Amniotic stem cell (primary cell): ENCODE results near the gene RBM19.

Experiments used
- DNase-seq: peaks from one replicate; lab custom pipeline; 2025; lab: John Stamatoyannopoulos, UW

RBM19 gene

DNA sequence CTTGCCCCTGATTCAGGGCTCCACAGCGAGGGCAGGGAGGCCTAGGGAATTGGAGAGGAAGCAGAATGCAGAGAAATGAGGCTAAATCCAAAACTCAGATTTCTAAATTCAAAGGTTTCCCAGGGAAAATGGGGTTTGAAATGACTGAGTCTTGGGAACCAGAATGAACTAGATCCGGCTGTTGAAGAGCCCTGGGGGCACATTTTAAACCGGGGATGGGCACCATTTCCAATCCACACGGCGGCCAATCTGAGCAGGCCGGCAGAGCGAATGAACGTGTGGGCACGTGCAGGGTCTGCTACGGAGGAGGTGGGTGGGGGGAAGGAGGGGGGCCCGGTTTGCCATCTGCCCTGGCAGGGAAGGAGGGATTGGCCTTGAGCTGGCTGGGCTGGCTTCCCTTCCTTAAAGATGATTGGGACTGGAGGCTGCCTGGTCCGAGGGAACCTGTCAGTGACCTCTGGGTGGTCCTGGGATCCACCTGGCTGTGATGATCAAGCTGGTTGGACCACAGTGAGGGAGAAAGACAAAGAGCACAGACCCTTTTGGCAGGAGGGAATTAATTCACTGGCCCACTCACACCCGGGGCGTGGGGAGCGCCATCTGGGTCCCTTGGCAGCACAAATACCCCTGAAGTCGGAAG is 161.0 kb downstream of the RBM19 start:
- no peak for DNase-seq

DNA sequence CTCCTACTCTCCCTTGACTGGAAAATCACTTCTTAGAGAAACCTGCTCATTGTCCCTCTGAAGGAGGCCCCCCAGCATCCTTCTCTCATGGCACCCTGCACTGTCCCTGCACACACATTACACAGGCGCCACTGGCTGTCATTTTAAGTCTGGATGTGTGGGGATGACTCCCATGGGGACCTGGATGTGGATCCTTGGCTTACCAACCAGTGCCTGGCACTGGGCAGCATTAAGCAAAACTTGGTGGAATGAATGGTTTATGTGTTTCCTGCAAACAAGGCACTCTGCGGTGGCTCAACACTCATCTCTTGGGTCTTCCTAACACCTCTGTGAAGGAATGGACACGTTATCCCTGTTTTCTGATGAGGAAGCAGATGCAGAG is 162.4 kb downstream of the RBM19 start:
- no peak for DNase-seq

DNA sequence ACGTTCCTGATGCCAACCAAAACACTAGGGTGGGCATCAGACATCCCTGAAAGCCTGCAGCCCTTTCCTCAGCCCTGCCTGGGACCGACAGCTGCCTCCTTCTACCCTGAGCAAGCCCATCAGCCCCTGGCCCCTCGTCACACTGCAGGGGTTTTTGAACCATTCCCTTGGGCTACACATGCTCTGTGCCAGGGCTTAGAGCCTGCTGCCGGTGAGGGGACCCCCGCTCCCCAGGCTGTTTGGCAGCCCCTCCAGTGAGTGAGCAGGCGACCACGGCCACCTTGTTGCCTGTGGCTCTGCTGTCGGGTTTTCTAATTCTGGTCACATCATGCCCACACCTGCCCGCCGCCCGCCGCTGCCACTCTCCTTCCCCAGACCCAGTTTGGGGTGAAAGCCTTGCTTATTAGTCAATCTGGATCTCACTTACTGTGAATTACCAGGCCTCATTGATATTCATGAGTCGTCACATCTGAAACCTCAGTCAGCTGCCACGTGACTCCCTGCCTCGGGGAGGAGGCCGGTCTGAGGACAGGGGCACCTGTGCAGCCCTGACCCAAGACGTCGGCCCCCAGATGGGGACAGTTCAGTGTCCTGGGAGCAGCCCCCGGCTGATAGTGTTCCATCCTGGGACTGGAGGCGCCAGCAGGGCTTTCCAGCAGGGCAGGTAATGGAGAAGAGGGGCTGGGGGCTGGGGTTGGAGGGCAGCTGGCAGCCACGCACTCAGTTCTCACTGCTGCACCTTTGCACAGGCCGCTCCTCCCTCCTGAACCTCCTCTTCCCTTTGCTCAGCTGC is 163.0 kb downstream of the RBM19 start:
- no peak for DNase-seq

DNA sequence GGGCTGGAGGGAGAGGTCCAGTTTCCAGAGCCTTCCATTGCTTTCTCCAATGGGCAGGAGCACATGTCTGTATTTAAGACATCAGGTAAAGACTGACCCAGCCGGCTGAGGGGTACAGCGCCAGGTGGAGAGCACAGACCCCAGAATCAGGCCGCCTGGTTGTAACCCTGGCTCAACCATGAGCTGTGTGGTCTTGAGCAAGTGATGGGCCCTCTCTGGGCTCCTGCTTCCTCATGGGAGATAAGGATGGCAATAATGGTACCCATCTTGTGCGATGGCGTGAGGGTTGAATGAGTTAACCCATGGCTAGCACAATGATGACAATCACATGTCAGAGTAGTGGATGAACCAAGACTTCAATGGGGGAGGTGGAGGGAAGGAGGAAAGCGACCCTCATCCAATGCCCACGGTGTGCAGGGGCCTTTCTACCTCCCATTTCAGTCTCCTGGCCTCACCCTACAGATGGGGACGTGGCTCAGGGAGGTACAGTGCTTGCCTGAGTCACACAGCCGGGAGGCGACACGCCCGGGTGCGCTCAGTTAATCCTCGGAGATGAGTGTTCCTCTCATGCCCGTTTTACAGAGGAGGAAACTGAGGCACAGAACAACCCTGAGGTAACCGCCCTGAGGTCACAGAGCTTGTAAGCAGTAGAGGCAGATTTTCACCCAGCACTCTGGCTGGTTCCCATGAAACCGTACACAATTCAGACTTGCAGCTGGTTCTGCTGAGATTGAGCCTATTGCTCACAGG is 163.9 kb downstream of the RBM19 start:
- no peak for DNase-seq

DNA sequence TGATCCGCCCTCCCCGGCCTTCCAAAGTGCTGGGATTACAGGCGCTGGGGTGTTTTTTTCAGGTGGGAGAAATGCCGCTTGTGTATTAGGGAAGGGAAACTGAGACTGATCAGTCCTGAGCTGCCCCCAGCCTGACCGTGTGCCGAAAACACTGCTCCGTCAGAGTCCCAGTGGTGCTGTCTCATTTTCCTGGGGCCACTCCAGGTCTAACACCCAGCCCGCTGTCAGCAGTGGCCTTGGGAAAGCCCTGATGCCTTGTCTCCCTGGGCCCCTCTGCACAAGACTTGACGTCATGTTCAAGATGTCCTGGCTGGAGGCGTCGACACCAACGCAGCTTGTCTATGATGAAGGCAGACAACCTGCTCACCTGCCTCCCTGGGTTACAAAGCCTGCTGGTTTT is 165.9 kb downstream of the RBM19 start:
- no peak for DNase-seq

DNA sequence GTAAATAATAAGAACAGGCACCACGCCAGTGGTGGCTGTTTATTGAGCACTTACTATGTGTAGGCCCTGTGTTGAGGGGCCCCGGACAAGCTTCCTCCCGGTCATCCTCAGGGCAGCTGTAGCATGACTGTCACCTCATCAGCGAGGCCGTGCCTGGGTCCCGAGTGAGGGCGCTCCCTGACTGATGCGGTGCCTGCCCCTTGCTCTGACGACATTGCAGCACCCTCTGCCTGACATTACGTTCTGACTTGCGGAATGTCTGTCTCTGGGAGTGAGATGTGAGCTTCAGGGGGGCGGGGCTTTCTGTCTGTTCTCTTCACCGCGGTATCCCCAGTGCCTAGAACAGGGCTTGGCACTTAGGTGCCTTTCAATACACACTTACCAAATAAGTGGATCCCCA is 167.6 kb downstream of the RBM19 start:
- DNase-seq = no peak

DNA sequence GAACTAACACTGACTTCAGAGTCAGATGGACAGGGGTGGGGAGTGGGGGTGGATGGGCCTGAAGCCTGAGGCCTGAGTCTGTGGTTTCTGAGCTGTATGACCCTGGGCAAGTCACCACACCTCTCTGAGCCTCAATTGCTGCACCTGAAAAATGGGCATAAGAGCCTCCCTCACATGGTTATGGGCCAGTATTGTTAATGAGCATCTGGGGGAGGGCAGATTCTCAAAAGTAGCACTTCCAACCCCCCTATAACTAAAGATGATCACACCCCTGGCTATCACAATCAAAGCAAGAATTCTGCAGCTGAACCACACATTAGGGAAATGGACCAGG is 168.6 kb downstream of the RBM19 start:
- no peak for DNase-seq

DNA sequence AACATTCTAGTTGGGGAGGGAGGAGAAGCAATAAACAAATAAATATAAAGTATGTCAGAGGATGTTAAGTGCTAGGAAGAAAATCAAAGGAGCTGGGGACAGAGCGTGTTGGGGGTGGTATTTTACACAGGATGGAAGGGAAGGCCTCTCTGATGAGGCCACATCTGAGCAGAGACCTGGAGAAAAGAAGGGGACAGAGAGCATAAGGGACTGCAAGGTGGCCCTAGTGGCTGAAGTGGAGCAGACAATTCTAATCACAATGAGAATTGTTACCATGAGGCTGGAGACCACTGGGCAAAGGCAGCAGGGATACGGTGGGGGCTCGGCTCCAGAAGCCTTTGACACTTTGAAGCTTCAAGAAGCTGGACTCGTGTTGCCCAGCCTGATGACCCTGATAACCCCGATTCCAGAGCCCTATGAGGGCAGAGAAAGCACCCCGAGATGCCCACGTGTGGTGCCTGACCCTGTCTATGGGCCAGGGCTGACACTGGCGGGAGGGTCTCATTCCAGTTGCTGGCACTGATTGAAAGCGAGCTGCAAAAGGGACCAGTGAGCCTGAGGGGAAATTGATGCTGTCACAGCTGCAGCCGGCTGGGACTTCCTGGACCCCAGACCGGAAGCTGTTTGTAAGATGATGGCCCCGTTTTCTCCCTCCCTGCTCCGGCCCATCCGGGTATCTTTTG is 169.1 kb downstream of the RBM19 start:
- no peak for DNase-seq

DNA sequence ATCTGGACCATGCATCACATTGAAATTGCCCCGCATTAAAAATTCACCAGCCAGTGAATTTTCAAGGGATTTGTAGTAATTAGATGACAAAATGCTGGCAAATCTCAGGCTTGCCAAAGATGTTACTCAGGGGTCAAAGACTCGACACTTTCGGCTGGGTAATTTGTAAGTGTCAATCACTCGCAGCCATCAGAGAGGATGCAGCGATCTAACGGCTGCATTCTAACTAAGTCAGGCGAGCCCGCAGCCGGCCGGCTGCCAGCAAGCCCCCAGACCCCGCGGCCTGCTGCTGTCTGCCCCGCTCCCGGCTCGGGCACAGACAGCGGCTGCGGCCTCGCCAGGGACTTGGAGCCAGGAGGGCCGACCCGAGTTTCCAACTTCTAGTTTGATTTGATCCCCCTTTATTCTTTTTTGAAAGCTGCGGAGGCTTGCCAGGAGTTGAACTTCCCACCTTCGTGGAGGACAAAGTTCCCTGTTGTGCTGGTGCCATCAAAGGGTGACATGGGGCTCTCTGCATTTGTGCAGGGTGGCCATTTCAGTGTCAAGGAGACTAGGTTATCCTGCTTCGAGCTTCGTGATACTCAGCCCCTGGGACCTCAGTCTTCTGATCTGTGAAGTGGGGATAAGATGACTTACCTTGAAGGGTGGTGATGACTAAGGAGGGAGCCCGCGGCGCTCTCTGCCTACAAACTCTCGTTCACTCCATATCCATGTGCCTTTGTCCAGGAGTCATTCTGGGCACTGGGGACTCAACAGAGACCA is 169.9 kb downstream of the RBM19 start:
- no peak for DNase-seq

DNA sequence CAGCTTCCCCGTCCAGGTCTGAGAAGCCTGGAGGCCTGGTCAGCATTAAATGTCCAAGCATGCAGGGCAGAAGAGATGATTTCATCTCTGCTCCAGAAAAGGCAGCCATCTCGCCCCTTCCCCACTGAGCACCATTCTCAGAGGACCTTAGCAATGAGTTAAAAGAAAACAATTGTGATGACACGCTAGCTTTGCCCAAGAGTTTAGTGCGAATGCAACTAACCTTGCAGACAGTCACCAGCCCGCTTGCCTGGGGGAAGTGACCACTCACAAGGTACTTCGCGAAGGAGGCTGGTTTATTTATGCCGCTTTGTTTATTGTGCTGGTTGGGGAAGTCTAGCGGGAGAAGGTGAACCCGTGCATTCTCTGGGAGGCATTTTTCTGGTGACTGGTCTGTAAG is 170.7 kb downstream of the RBM19 start:
- no peak for DNase-seq

DNA sequence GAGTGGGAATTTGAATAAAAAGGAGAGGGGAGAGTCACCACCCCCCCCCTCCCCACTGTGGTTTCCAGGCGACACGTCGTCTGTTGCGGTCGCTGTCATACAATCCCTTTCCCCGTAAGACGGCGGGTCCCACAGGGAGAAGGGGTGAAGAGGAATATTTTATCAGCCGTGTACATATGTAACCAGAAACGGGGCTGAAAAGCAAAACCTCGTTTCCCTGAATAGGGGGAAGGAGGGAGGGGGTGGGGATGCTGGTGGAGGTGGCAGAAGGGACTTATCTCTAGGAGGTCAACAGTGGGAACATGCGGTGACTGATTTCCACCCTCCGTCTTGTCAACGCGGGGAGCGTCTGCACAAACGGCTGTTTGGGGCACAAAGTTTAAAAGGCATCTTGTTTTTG is 171.4 kb downstream of the RBM19 start:
- no peak for DNase-seq

DNA sequence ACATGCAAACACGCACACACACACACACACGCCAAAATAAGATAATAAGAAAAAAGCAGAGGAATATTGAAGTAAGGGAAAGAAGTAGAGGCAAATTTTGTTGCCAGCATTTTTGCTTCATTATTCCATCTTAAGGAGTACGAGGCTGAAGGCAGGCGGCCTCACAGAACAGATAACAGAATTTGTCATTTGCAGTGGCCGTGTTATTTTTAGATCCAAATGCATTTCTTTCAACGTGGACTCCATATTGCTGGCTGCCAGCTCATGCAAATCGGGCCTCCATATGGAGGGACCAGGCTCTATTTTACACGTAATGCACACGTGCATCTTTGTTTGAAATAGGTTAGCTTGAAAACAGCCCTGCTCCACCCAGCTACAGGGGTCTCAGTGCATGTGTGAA is 172.9 kb downstream of the RBM19 start:
- no peak for DNase-seq

DNA sequence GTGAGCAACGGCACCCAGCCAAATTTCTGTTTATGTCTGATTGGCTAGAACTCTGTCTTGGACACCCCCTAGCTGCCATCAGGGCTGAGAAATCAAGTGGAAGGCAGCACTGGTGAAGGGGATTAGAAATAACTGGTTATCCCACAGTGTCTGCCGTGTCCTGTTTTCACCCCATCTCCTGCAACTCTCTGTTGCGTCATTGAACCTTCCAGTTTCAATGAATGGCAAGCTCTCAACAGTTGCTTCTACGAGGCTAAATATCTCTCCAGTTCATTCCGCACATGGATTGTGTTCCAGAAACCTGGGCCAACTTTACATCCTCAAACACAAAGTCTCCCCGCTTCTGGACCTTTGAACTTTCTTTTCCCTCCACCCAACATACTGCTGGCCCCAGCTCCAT is 173.7 kb downstream of the RBM19 start:
- DNase-seq = no peak

DNA sequence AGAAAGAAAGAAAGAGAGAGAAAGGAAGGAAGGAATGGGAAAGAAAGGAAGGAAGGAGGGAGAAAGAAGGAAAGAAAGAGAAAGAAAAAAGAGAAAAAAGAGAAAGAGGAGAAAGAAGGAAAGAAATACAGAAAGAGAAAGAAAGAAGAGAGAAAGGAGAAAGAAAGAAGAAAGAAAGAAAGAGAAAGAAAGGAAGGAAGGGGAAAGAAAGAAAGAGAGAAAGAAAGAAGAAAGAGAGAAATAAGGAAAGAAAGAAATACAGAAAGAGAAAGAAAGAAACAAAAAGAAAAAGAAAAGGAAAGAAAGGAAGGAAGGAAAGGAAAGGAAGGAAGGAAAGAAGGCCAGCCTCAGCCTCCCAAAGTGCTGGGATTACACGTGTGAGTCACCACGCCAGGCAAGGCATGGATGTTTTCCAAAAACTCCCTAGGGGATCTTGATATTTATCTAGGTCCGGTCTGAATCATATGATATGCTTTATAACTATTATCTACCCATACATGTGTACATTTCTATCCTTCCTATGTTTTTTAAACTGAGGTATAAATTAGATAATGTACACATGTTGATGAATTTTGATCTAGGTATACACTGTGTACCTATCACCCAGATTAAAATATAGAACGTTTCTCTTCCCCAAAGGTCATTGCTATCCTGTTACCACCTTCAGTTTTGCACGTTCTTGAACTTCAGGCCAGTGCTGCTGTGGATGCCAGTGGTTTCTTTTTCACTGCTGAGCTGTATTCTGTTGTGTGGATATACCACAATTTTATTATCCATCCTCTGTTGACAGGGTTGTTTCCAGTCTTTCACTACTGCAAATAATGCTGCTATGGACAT is 177.9 kb downstream of the RBM19 start:
- no peak for DNase-seq

DNA sequence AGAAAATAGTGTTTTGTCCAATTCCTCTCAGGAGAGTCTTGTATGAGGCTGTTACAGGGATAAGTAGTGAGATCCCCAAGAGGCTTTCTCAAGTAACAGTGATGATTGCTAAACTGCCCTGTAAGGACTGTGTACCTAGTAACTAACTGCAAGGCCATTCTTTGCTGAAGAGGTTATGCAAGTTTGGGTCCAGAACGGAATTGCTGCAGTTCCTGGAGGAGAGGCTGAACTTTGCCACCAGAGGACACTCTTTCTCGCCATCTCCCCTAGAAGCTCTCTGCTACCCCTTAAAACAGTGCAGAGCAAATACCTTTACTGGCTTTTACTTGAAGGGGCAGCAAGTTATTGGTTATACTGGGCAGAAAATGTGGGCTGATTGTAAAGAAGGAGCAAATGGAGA is 180.0 kb downstream of the RBM19 start:
- DNase-seq = no peak

DNA sequence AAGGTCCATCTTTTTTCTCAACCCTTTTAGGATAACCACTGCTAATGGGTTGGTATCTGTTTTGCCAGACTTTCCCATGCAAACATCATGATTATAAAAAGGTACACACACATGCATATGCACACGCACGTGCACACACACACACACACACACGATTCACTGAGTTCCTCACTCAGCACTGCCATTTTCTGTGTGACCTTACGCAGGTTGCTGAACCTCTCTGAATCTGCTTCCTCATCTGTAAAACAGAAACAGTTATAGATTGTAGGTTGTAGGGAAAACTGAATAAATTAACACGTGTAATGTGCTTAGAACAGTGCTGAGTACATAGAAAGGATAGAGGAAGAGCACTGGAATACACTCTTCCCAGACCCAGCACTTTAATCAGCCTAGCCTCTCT is 182.3 kb downstream of the RBM19 start:
- no peak for DNase-seq

DNA sequence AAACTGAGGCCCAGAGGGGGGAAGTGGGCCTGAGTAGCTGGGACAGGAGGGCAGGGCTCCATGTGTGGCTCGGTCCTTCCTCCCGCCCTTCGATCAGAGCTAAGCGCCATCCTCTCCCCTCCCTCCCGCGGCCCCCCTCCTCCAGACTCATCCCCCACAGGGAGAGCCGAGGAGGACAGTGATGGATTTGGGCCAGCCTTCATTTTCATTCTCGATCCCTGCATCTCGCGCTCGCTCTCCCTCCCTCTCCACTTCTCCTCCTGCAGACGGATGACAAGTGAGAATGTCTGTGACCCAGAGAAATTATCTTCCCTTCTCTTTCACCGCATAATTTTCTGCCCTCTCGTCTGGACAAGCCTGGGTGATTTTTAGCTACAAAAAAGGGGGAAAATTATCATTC is 183.3 kb downstream of the RBM19 start:
- DNase-seq = no peak

DNA sequence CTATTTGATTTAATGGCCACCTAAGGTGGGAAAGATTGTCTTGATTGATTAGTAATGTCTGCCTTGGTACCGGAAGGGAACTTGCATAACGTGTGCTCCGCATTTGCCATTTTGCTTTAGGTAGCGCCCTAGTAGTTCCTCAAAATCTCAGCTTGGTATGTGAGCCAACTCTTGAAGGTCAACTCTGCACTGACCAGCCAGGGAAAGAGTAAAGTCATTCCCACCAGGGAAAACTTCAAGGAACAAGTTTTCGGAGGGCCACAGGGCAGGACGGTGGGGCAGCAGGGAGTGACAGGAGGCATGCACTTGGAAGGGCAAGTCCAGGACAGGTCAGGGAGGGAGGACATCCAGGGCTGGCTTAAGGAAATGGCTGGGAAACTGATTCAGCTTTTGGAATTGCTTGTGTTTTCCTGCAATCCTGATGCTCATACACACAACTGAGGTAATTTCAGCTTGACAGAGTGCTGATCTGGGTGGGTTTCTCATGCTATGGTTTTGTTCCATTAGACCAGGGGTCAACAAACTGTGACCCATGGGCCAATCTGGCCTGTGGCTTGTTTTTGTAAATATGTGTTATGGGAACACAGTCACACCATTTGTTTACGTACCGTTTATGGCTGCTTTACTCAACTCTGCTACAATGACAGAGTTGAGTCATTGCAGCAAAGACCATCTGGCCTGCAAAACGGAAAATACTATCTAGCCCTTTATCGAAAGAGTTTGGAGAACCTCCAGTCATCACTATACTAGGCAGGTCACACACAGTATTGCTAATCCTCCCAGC is 184.5 kb downstream of the RBM19 start:
- no peak for DNase-seq

DNA sequence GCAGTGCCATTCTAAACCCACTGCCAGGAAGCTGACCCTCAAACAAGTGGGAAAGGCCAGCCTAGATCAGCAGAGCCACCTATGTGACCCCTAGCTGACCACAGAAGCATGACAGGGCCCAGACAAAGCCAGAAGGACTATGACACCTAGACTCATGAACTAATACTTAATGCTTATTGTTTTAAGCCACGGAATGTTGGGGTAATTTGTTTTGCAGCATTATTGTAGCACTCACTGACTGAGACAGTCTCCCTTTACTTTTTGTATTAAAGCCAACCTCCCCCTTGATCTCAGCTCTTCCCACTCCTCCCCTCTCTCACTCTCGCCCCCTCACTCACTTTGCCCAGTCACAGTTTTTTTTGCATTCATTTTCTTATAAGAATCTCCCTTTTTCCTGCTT is 186.4 kb downstream of the RBM19 start:
- DNase-seq = no peak

DNA sequence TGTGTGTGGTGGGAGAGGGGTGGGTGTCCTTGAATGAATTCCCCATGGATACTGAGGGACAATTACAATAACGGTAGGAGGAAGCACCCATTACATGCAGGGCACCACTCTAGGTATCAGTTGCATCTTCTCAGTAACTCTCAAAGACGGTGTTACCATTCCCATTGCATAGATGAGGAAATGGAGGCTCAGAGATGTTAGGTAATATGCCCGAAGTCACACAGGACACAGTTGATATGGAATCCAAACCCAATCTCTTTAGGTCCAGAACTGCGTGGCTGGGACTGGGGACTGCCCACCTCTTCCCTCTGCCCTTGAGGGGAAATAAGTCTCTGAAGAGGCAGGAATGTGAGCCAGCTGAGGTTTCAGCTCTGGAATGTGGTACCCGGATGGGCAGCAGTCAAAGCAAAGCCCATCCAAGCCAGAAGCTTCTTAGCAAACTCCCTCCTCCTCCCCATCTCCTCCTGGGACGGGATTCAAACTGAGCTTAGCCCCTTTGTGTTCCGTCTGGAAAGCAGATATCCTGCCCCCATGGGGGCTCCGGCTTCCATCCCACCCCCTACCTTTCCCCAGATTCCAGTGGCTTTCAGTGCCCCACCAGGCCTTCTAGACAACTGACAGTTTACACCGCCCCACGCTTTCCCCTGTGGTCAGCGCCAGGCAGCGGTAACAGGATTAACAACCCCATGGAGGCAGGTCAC is 187.5 kb downstream of the RBM19 start:
- no peak for DNase-seq
